Pancreas (tissue), 10 donors: ENCODE measurements around the gene MPHOSPH8. TPM values are rescaled to one million over a fixed set of nuclear protein-coding genes. Genes with fewer than 3 reads are reported as not detected.
A peak's percentile ranks its signal among the peaks of the same experiment; 100 is the strongest.

ENCODE experiments used
- ATAC-seq, 4 donors: fragments of 200-7000 bp; cut with Tn5 transposase; one replicate each; pipeline versions ENCODE4 v1.8.0 to v1.9.1; 2020; ENCODE audit warnings: mild to moderate bottlenecking in 4 of 4, moderate library complexity in 4 of 4
- DNase-seq, 6 donors: peaks; one replicate each; pipeline ENCODE4 v3.0.0-alpha.2; 2020
- FAIRE-seq: peaks from 2 replicates; lab custom pipeline; 2012; peaks lifted over from hg19 to GRCh38; lab: Jason Lieb, UNC
- H3K27ac ChIP-seq, 4 donors: fragments of 200-600 bp; sonication (generic); 1 replicate in 3 of 4; 2 replicates in 1 of 4; pipeline versions ENCODE4 v1.5.0 to v1.8.0; 2020
- H3K27me3 ChIP-seq, 4 donors: fragments of 200-600 bp; one replicate each; pipeline ENCODE4 v1.8.0; 2021
- H3K36me3 ChIP-seq, 3 donors: fragments of 200-600 bp; sonication (generic) in 1 of 3; one replicate each; pipeline versions ENCODE4 v1.5.0 to v1.8.0; 2020 to 2021
- H3K4me1 ChIP-seq, 3 donors: fragments of 200-600 bp; one replicate each; pipeline ENCODE4 v1.8.0; 2021
- H3K4me3 ChIP-seq, 4 donors: fragments of 200-600 bp; sonication (generic) in 2 of 4; one replicate each; pipeline versions ENCODE4 v1.5.0 to v1.8.0; 2020 to 2021
- H3K9me3 ChIP-seq, 4 donors: fragments of 200-600 bp; one replicate each; pipeline ENCODE4 v1.8.0; 2021
- CTCF ChIP-seq, 4 donors: fragments of 200-600 bp; sonication (generic) in 3 of 4; IDR thresholded peaks; one replicate each; pipeline versions ENCODE4 v1.5.0 to v1.8.0; 2021; ENCODE audit warnings: antibody characterized with exemption in 4 of 4
- WGBS, 2 donors: extraction: QIAGEN DNeasy Blood & Tissue Kit; methylation state at CpG; one replicate each; pipeline ENCODE4 v1.1.7; 2013; 5-methylcytosine and 5-hydroxymethylcytosine counted together
- intact Hi-C, 3 donors: fragments of 100-400 bp; cut with DNase I; formaldehyde crosslinking; loops; one replicate each; pipeline versions ENCODE4 v1.11.1 to v1.14.2; 2022
- polyA plus RNA-seq, 2 donors: library from polyadenylated mRNA; stranded (reverse); fragments of 200-250 nt; gene quantifications; one replicate each; pipeline ENCODE4 v1.2.3, GENCODE V29; 2013
- total RNA-seq, 6 donors: library from RNA; stranded (reverse); fragmentation: NEBNext Ultra II Directional in 4 of 6; extraction: Animal tissue kit (Norgen Biotek cat#: 25700) in 4 of 6; gene quantifications; one replicate each; pipeline versions ENCODE4 v1.2.1 to v1.2.4, GENCODE V29; 2021 to 2023
- donor health status: healthy with polysubstance abuse.
- donor health status: DM: no; HTN: no; CAD: no; lungs with moderate emphysema.
- donor health status: DM: no; HTN: no; CAD: no.
- donor health status: control.
- donor health status: control.
- donor health status: Bipolar disorder and iron deficiency.
- donor health status: DM: yes; HTN: yes; CAD: no.
- donor health status: DM: no; HTN: no; CAD: no.
- donor health status: DM: no; HTN: no; CAD: no.
- donor health status: DM: yes; HTN: yes; CAD: no.

Gene MPHOSPH8
- total and polyA plus RNA-seq, 8 donors = 12.4 to 26.3 (median 15.7) TPM

DNA sequence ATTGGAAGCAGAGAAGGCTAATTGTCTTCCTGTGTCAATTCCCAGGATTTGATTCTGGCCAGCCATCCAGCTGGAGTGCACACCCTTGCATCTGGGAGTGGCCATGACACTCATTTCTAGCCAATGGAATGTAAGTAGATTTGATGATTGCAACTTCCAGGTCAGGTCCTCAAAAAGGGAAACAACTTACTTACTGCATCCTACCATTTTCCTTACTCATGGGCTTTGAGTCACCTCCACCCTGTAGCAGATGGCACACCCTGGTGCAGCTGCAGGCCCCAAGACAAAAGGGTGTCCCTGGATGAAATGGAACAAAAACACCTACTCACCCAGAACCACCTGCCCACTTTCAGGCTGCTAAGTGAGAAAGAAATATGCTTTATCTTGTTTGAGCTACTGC is 27.3 kb upstream of the MPHOSPH8 start:
- DNase-seq (no peak), ATAC-seq (no peak), FAIRE-seq (no peak)
- no peaks in the 10 kb centered on the region for H3K9me3 ChIP-seq
- no peak for TF ChIP-seq CTCF (IDR thresholded peaks at IDR 0.05)
- no peaks in the 10 kb centered on the region for H3K27me3 ChIP-seq
- H3K36me3 ChIP-seq = no peaks in the 10 kb centered on the region
- H3K27ac ChIP-seq = no peak overlapping the region
- no peak overlapping the region for H3K4me3 ChIP-seq
- intact Hi-C loops = no loop called here
- no peaks in the 10 kb centered on the region for H3K4me1 ChIP-seq

DNA sequence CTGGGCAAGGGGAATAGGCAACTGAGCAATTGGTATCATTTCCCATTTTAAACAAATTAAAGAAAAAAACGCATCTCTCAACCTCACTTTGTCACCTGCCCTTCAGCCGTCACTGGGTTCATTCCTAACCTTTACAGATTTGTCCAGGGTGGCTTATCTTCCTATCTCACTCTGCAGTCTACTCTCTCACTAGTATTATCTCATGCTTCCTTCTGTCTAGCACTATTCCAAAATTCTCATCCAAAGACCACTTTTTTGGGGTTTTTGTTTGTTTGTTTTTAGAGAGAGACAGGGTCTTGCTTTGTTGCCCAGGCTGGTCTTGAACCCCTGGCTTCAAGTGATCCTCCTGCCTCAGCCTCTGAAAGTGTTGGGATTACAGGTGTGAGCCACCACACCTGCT is 26.7 kb upstream of the MPHOSPH8 start:
- no peaks in the 10 kb centered on the region for H3K9me3 ChIP-seq
- H3K36me3 ChIP-seq = no peaks in the 10 kb centered on the region
- ATAC-seq = no peak
- 89 to 100% methylated on average over 2 of the region's 2 CpGs for WGBS, 2 donors
- DNase-seq = no peak
- FAIRE-seq = no peak
- intact Hi-C loops = no loop called here
- no peak overlapping the region for H3K27ac ChIP-seq
- no peaks in the 10 kb centered on the region for H3K27me3 ChIP-seq
- H3K4me3 ChIP-seq = no peak overlapping the region
- no peaks in the 10 kb centered on the region for H3K4me1 ChIP-seq
- TF ChIP-seq CTCF (IDR thresholded peaks at IDR 0.05) = no peak

GRCh38 chr13:19607523-19608078 is 25.9 kb upstream of the MPHOSPH8 start:
- H3K9me3 ChIP-seq = no peaks in the 10 kb centered on the region
- DNase-seq (no peak), FAIRE-seq (no peak), ATAC-seq (no peak)
- no peak overlapping the region for H3K4me3 ChIP-seq
- 93 to 95% methylated on average over 10 of the region's 10 CpGs for WGBS, 2 donors
- no peaks in the 10 kb centered on the region for H3K36me3 ChIP-seq
- no peak overlapping the region for H3K27ac ChIP-seq
- TF ChIP-seq CTCF (IDR thresholded peaks at IDR 0.05) = no peak
- no peaks in the 10 kb centered on the region for H3K4me1 ChIP-seq
- intact Hi-C loops = no loop called here
- H3K27me3 ChIP-seq = no peaks in the 10 kb centered on the region

GRCh38 chr13:19618977-19619376 is 14.5 kb upstream of the MPHOSPH8 start:
- DNase-seq = peak in 1 of 6 donors; percentile 25
- FAIRE-seq = no peak
- no peaks in the 10 kb centered on the region for H3K36me3 ChIP-seq
- H3K27ac ChIP-seq = no peak overlapping the region
- WGBS, 2 donors = 37 to 55% methylated on average over 4 of the region's 4 CpGs
- TF ChIP-seq CTCF (IDR thresholded peaks at IDR 0.05) = peak in 3 of 4 donors; percentile 18 to 38 (median 31)
- ATAC-seq = peak; percentile 71 to 84 (median 76)
- H3K4me1 ChIP-seq = no peaks in the 10 kb centered on the region
- no peaks in the 10 kb centered on the region for H3K9me3 ChIP-seq
- H3K4me3 ChIP-seq = no peak overlapping the region
- H3K27me3 ChIP-seq = no peaks in the 10 kb centered on the region
- intact Hi-C loops = no loop called here

- TF ChIP-seq CTCF (IDR thresholded peaks at IDR 0.05) = no peak
- DNase-seq = no peak
- H3K4me1 ChIP-seq = no peaks in the 10 kb centered on the region
- ATAC-seq = no peak
- no peak overlapping the region for H3K27ac ChIP-seq
- 69 to 76% methylated on average over 3 of the region's 3 CpGs for WGBS, 2 donors
- H3K9me3 ChIP-seq = no peaks in the 10 kb centered on the region
- no peaks in the 10 kb centered on the region for H3K27me3 ChIP-seq
- no peaks in the 10 kb centered on the region for H3K36me3 ChIP-seq
- FAIRE-seq = no peak
- no peak overlapping the region for H3K4me3 ChIP-seq
- intact Hi-C loops = no loop called here
Measured at GRCh38 chr13:19622193-19622592, 11.3 kb upstream of the MPHOSPH8 start.
